Nucleus accumbens (tissue), 56 donors: ENCODE results near the gene MAGEA11.
"Not testable (repeated sequence)": the region's sequence is repeated elsewhere in the genome, so short reads cannot be mapped to it uniquely, and the experiment has no call there.

Source experiments
- DNase-seq, 56 donors: peaks; one replicate each; lab custom pipeline; 2025; lab: John Stamatoyannopoulos, UW

The MAGEA11 gene, protein sequence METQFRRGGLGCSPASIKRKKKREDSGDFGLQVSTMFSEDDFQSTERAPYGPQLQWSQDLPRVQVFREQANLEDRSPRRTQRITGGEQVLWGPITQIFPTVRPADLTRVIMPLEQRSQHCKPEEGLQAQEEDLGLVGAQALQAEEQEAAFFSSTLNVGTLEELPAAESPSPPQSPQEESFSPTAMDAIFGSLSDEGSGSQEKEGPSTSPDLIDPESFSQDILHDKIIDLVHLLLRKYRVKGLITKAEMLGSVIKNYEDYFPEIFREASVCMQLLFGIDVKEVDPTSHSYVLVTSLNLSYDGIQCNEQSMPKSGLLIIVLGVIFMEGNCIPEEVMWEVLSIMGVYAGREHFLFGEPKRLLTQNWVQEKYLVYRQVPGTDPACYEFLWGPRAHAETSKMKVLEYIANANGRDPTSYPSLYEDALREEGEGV

GRCh38 chrX:149711545-149712236 is at the start of gene MAGEA11:
MAGEA11 (plus strand) TSS chrX:149712060; CDS start chrX:149713160, 1,100 bp downstream.
- no peak for DNase-seq

DNA sequence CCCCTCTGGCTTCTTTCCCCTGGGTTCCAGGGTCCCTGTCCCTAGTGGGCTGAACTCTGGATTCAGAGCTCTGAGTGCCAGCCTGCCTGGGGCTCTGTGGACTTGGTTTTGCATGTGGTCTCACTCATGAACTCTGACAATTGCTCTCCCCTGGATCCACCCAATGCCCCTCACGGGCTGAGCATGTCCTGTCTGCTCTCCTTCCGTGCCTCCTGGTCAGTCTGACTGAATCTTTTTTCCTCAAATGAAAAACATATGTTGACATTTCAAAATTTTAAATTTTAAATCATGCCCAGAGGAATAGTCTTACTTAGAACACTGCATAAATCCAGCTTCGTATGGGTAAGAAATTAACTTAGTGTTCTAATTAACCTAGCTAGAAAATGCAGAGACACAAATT is 36.8 kb upstream of the MAGEA11 start:
- DNase-seq: not testable (repeated sequence)

GRCh38 chrX:149675554-149675953 is 36.3 kb upstream of the MAGEA11 start:
- DNase-seq: not testable (repeated sequence)

- DNase-seq: not testable (repeated sequence)
Measured at GRCh38 chrX:149679164-149679678, 32.6 kb upstream of the MAGEA11 start.

DNA sequence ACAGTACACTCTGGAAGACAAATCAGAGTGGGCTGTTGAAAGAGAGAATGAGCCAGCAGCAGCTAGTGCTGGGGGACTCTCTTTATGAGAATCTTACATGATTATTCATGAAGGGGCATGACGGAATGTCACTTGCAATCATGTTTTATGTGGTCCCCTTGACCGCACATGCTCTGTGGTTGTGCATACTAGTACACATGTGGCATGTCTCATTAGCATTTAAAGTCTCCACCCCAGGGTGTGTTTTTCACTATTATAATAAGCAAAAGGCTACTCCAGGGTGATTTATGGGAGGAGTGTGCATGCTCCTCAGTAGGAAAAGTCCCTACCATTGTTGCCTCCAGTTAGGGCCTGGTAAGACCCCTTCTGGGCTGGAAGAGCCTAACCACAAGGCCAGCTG is 30.7 kb upstream of the MAGEA11 start:
- no peak for DNase-seq

DNA sequence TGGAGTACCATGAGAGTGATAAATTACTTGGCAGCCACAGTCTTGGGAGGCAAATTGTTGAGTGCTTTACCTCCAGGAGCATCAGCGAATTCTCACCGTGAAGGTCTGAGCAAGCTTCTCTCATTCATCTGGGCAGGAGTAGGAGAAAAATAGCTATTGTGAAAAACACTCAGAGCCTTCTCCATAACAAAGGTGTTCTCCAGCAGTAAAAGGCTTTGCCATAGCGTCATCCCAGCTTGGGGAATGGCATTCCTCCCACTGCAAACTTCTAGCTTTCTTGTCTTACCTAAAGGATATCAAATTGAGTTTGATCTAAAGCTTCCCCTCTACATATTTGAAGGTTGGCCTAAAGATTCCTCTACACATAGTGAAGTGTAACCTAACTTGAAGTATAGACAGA is 29.8 kb upstream of the MAGEA11 start:
- no peak for DNase-seq

DNA sequence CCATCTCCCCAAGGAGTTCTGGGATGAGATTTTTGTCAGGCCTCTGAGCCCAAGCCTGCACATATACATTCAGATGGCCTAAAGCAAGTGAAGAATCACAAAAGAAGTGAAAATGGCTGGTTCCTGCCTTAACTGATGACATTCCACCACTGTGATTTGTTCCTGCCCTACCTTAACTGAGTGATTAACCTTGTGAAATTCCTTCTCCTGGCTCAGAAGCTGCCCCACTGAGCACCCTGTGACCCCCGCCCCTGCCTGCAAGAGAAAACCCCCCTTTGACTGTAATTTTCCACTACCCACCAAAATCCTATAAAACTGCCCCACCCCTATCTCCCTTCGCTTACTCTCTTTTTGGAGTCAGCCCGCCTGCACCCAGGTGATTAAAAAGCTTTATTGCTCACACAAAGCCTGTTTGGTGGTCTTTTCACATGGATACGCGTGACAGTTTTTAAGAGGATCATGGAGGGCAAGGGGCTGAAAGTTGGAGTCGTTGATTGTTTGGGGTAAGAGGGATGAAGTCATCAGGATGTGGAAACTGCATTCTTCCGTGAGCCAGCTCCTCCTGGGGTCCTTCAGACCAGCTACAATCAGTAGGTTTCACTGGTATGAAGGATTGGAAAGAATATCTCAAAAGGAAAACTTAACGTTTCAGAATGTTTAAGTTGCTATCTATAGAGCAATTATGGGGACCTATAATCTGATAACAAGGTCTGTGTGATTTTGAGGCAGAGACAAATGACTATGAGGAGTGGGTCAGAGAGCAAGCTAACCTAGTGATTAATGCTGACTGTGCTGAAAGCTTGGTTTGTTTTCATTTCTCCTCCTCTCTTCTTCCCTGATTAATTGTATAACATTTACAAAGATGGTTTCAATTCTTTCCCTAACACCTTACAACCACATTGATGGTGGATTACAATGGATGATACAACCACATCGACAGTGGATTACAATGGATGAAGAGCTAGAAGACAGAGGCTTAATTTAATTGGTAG is 28.6 kb upstream of the MAGEA11 start:
- no peak for DNase-seq

GRCh38 chrX:149683966-149684730 is 27.7 kb upstream of the MAGEA11 start:
- DNase-seq: no peak

DNA sequence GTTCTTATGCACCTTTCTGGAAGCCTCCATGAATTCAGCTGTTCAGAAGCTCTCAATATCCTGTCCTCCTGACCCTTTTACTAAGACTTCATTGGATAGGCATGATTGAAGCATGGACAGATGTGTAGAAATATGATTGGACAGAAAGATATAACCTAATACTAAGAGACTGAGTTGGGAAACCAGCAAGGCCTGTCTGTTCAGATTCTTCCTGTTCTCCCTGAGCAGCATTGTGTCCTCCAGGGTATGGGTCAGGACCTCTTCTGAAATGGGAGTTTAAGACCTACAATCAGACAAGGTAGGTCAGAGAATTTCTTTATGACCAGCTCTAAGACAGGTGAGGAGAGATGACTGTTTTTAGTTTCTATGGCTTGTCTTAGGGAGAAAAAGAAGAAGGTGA is 23.9 kb upstream of the MAGEA11 start:
- no peak for DNase-seq

DNA sequence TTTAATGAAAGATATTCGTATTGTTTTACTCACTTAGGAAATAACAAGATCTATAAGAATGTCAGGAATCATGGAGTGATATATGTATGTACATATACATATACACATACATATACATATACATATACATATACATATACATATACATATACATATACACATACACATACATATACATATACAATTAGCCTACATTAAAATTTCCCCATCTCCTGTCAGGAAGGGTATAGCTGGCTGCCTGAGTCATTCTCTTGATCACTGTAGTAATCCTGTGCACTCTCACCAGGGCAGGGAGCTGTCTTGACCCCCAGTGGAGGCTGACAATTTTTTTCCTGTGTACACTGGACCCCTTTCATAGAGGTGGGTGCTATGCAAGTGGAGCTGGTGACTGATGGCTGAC is 23.3 kb upstream of the MAGEA11 start:
- DNase-seq: no peak

GRCh38 chrX:149691794-149692193 is 20.1 kb upstream of the MAGEA11 start:
- no peak for DNase-seq

DNA sequence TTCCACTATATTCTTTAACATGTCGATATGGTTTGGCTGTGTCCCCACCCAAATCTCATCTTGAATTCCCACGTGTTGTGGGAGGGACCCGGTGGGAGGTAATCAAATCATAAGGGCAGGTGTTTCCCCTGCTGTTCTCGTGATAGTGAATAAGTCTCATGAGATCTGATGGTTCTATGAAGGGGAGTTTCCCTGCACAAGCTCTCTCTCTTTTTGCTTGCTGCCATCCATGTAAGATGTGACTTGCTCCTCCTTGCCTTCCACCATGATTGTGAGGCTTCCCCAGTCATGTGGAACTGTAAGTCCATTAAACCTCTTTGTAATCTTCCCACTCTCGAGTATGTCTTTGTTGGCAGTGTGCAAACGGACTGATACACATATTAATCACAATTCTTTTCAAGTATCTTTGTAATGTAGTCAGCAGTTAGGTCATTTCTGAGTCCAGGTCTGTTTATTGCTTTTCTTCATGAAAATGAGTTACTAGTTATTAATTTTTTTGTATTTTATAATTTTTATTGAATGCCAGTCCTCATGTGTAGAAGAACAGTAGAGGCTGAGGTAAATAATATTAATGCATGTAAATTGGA is 19.1 kb upstream of the MAGEA11 start:
- DNase-seq: not testable (repeated sequence)

- DNase-seq: no peak
Measured at GRCh38 chrX:149699761-149700160, 12.1 kb upstream of the MAGEA11 start.

- no peak for DNase-seq
Measured at GRCh38 chrX:149704664-149705063, 7.2 kb upstream of the MAGEA11 start.

DNA sequence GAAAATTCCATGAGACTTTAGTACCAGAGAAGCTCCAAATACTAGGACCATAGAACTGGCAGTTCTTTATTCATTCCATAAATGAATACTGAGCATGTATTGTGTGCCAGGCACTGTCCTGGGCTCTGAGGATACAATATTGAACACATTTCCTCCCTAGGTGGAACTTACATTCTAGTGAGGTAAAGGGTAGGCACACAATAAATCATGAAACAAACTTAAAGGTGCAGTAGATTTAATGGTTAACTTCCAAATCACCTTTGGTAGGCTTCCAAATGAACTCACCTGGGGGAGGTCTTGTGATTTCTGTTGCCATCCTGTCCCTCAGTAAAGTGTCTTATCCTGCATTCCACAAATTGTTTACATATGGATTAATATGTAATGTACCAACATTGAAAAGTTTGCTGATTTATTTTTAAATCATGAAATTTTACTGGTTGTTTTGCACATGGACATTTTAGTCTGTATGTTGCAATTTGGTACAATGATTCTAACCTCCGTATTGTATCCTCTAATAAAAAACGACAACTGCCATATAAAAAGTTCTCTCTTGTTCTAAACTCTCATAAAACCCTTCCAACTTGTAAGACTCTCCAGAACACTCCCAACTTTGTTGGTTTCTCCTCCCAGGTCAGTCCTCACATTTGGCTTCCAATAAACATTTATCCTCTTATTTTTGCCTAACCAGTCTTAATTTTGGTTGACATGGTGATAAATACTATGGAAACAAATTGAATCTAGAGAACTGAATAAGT is 4.5 kb upstream of the MAGEA11 start:
- DNase-seq: no peak

DNA sequence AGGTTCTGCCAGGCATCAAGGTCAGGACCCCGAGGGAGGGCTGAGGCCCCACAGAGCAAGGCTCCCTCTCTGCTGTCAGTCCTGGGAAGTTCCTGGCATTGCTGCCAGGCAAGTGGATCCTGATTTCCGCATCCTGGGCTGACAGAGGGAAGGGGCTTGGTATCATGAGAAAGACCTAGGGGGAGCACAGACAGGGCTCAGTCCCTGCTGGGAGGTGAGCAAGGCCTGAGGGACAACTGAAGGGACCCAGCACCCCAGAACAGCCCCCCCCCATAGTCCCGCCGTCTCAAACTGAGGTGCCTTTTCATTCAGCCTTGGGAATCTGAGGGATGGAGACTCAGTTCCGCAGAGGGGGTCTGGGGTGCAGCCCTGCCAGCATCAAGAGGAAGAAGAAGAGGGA is 971 bp downstream of the MAGEA11 start:
- no peak for DNase-seq

- no peak for DNase-seq
Measured at GRCh38 chrX:149713279-149714050, 1.6 kb downstream of the MAGEA11 start.

DNA sequence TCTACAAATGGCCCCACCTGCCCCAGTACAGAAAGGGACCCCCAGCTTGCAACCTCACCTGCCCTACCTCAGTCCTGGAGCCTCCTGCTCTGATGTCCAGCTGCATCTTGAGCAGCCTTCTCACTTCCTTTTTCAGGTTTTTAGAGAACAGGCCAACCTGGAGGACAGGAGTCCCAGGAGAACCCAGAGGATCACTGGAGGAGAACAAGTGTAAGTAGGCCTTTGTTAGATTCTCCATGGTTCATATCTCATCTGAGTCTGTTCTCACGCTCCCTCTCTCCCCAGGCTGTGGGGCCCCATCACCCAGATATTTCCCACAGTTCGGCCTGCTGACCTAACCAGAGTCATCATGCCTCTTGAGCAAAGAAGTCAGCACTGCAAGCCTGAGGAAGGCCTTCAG is 3.6 kb downstream of the MAGEA11 start:
- DNase-seq: no peak
